GM21786 (cell line): ENCODE measurements around the gene PSMF1.

Source experiments
- ATAC-seq: cut with Tn5 transposase; IDR thresholded peaks from one replicate; pipeline ENCODE4 v1.9.1; 2021; ENCODE audit not compliant: unreplicated experiment

PSMF1 gene

DNA sequence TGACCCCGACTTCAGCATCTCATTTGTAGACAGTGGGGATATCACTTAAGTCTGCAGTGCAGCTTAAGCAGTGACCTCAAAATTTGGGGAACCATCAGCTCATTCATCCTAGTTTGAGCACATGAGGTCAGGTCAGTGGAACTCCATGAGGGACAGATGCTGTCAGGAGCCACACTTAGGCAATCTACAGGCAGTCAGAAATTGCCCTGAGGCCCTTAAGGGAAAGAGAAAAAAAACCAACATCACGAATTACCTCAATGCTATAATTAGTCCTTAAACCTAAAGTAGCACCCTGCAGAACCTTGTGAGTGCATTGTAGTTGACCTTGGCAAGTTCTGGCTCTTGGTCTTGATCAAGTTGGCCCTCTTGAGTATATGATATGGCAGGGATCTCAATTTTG lies 45.3 kb downstream of the PSMF1 start:
- ATAC-seq = no peak

DNA sequence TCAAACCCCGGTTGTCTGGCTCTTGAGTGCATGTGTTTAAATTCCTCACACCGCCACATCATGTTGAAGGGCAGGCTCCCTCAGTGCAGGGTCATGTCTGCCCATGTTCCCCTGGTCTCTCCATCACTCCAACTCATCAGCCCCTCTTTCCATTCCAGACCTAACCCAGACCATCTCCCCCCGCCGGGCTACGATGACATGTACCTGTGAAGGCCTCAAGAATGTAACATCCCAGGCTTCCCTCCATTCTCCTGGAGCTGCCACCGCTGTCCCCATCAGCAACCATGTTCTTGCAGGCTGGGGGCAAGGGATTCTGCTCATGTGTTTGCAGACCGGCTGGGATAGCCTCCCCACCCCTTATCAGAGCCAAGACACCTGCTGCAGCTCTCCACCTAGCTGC lies 46.5 kb downstream of the PSMF1 start:
- ATAC-seq = no peak

DNA sequence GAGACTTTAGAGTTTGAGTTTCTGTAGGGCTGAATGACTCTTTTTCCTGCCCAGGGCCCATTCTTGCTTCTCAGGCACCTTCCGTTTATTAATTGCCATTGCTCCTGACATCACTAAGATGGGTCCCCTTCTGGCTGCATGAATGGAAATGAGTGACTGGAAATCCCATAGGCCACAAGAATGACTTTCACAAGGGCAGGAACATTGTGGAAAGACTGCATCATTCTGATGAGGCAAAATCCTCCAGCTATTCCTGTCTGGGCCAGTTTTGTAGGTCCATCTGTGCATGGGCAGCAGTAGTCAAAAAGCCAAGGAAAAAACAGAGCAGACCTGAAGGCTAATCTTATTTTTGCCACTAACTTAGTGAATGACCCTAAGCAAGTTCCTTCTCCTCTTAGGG lies 47.1 kb downstream of the PSMF1 start:
- no peak for ATAC-seq

DNA sequence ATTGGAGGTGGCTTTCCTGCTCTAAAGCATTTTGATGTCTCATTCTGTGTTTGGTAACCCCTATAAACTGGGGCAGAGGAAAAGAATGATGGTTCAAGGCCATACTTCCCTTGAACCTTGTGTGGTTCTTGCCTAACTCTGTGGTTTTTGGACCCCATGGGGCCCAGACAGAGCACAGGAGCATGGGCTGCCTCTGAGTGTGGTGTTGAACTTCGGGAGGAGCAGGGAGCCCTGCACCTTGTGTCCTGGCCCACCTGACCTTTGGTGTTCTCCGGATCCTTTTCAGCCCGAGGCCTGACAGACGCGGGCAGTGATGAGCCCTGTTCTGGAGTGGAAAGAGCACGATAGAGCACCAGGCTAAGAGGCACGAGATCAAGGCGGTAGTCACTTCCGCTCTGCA lies 47.5 kb downstream of the PSMF1 start:
- no peak for ATAC-seq

DNA sequence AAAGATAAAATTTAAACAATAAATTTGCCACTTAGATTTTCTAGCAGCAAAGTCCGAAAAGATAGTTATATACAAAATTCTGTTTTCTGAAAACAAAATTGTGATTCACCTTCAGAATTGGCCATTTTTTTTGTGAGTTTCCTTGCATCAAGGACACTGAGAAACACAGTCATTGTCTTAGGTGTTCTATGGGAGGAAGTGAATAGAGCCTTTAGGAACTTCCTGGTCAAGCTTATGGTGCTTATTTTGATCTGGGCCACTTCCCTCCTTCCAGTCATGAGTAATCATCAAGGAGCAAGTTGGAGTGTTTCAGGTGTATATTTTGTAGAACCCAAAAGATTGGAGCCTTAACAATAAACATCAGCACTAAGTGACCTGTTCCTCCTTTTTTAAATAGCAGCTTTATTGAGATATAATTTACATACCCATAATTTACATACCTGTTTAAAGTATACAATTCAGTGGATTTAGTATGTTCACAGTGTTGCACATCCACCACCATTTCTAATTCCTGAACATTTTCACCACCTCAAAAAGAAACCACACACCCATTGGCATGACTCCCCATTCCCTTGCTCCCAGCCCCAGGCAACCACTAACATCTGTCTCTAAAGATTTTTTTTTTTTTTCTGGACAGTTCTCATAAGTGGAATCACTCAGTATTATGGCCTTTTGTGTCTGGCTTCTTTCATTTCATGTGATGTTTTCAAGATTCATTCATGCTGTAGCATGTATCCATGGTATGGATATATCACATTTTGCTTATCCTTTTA lies 48.7 kb downstream of the PSMF1 start:
- no peak for ATAC-seq

DNA sequence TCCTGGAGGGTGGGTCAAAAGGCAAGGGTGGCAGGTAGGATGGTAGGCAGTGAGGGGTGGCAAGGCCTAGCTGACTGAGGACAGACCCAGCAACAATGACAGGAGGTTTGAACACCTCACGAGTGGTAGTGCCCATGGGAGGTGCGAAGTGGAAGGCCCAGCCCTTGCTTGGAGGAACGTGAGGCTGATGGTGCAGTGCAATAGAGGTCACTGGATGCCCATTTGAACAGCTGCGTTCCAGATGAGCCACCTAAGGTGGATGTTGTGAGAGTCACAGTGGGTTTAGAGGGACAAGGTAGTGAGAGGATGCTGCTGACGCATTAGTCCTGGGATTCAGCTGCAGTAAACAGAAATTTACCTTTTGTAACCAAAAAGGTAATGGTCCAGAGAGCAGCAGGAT lies 50.8 kb downstream of the PSMF1 start:
- no peak for ATAC-seq

DNA sequence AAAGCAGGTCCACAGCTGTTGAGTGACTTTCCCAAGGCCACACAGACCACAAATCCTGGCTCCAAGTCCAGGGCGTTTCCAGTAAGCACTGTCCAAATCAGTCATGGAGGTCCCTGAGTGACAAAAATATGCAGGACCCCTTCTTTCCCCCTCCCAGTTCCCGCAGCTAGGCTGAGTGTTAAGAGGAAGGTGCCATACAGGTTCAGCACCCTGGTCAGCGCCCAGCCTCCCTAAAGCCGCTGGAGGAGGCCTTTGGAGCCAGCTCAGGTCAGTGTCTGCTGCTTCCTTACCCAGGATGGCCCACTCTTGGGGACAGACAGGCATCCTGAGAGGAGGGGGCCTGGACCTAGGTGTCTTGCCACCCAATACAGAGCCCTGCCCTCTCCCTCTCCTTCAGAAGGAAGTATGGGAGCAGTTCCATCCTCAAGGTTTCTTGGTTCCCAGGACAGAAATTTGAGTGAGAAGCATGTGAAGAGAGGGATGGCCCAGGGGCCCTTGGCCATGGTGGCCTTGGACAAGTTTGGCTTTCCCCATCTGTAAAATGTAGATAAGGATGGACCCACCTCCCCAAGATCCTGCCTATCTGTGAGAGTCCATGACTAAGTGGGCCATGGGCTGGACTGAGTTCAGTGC lies 53.2 kb downstream of the PSMF1 start:
- no peak for ATAC-seq

DNA sequence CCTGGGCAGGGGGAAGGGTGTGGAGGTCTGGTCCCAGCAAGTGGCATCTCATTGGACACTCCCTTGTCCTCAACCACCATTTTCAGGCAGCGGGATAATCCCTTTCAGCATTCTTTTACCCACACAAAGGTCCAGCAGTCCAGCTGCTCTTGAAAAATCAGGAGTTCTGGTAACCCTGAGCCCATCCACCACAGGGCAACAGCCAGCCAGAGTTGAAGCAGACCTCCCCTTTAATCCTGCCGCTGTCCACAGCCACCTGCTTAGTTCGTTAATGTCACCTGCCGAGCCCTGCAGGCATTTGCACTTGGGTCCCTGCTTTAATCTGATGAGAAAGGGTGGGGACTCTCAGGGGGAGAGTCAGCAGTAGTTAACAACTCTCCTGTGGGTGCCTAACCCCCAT lies 55.3 kb downstream of the PSMF1 start:
- ATAC-seq = no peak

DNA sequence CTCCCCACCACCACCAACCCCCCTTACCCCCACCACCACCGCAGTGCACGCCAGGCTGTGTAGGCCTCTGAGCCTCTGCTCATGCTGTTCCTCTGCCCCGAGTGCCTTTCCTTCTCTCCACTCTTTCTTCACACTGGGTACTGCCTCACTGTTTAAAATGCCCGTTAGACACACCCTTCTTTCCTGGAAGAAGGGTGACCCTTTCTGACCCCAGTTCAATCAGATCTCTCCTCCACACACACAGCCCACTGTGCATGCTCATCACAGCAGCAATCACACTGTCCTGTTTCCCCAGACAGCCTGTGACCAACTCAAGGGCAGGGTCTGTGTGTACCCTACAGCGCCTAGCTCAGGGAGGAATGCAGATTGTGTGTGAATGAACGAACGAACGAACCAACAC lies 56.4 kb downstream of the PSMF1 start:
- ATAC-seq = no peak

DNA sequence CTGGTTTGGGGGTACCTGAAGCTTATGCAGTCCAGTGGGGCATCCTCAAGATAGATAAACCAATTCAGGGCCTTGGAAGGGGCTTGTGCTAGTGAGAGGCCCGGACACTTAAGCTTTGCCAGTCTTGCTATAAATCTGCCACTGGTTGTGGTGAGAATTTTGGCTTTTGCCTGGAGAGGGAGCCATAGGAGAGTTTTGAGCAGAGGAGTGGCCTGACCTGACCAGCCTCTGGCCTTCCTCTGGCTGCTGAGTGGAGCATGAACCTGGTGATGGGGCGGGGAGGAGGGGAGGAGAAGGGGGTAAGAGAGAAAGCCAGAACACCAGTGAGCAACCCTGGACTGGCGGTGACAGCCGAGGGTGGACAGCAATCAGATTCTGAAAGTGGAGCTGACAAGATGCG lies 59.3 kb downstream of the PSMF1 start:
- no peak for ATAC-seq

DNA sequence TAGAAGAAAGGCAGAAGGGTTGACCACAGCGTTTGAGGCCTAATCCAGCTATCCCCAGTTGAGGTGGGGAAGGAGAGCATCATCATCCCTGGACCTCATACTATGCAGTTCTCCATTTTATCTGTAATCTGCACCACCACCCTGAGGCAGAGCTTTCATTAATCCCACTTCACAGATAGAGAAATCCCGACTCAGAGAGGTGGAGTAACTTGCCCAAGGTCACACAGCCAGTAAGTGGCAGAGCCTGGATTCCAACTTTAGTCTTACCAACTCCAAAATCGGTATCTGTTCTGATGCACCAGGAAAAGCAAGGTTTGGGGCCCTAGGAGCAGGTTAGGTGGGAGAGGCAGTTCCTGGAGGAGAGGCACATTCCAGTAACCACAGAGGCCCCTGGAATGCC lies 59.7 kb downstream of the PSMF1 start:
- no peak for ATAC-seq

DNA sequence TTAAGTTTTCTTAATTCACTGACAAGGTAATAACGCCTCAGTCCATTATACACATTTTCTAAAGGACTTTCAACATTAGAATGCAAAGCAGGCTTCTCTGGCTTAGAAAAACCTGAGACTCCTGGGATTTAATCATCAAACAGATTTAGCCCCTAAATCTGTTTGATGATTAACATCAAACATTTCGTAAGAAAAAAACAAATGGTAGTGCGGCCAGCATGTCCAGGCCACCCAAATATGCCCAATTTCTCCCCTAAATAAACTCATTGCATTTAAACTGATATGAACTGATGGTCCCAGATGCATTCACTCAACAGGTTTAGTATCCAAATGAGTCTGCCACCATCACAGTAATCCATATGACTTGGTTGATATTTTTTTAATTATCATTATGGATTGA lies 60.2 kb downstream of the PSMF1 start:
- no peak for ATAC-seq

DNA sequence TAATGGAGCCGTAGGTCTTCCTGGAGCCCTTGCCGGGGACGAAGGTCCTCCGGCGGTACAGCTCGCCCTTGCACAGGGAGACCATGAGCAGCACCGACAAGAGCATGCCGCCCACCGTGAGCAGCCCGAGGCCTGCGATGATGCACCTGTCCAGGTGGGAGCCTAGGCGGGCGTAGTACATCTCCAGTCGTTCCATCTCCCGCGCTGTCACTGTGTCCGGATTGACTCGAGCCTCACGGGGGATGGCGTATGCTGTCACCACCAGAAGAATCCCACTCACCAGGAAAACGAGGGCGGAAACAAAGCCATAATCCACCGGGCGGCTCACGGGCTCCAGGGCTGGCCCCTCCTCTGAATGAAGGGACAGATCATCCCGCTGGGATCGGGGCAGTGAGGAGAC lies 62.5 kb downstream of the PSMF1 start:
- ATAC-seq = no peak

DNA sequence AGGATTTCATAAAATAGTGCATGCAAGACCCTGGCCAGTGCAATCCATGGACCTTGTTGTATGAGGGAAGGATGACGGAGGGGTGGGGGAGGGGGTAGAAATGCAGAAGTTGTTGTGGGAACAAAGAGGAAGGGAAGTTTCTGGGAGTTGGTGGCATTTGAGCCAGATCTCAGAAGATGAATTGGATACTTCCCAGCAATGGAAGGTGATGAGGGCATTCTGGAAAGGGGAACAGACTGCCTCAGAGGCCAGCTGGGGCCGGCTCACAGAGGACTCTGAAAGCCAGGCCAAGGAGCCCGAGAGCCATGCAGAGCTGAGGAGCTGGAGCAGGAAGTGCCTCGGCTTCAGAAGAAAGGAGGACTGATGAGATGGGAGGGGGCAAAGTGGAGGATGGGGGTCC lies 63.7 kb downstream of the PSMF1 start:
- ATAC-seq = no peak

DNA sequence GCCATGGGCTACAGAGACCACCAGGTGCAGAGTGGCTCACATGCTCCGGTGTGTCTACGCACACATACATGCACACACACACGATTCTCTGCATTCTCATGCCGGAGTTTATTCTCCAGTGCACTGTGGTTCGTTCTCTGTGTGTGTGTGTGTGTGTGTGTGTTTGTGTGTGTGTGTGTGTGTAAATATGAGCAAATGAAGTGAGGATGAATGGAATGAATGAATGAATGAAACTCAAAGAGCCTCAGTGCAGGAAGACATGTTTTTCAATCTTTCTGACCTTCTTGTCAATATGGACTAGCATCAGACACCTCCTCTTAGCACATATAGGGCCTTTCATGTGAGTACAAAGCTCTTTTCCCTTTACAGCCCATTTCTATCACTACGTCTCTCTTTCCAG lies 64.8 kb downstream of the PSMF1 start:
- no peak for ATAC-seq

DNA sequence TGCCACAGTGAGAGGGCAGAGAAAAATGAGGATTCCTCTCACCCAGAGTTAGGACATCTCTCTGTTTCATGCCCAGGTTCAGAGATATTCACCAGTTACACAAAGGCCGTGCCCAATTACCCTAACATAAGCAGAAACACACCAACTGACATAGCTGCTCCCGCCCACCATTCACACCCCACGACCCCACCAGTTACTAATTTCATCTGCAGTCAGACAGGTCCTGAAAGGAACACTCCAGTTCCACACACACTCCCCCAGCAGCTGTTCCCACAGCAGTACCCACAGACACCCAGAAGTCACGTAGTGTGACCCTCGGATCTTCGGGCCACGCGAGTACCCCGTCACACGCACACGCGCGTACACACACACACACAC lies 65.8 kb downstream of the PSMF1 start:
- ATAC-seq = no peak

DNA sequence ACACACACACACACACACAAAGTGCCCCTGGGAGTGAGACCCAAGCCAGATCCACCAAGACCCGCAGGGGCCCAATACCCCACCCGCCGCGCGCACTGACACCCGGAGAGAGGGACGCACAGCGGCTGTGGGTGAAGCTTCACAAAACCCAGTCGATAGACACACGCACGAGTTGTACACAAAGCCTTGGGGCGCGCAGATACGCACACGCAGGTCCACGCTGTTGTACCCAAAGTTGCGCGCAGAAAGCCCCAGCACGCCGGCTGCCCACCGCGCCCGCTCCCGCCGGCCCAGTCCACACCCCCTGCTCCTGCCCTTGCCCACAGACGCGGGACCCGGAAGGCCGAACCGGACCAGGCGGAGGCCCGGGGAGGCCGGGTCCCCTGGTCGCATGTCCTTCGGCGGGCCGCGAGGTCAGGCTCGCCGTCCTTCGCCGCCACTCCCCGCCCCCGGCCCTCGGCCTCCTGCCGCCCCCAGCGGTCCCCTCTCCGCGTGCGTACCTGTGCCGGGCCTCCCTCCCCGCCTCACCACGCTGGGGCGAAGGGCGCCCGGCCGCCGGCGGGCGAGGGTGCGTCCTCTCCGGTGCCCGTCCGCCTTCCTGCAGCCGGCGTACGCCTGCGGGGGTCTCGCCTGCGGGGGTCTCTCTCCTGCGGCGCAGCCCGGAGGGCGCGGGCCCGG lies 66.4 kb downstream of the PSMF1 start, which contains the start of gene TMEM74B:
Gene TMEM74B, minus strand, starts transcription at position 344 of the 678 bp plus-strand sequence. CDS start 1,180 bp downstream, outside the sequence.
- no peak for ATAC-seq

DNA sequence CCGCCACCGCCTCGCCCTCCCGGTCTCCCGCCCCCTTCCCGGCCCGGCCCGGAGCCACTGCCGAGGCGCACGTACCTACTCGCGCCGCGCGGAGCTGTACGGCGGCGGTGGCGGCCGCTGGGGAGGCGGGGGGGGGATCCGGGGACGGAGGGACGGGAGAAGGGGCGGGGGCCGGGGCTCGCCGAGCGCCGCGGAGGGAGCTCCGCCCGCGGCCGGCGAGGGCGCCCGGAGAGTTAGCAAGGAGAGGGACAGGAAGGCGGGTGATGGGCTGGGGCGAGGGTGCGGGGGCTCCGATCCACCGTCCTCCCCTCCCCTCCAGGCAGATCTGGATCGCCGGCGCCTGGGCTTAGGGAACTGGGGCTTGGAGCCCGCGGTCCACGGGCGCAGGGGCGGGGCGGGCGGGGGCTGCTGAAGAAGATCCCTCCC lies 66.9 kb downstream of the PSMF1 start:
- no peak for ATAC-seq

DNA sequence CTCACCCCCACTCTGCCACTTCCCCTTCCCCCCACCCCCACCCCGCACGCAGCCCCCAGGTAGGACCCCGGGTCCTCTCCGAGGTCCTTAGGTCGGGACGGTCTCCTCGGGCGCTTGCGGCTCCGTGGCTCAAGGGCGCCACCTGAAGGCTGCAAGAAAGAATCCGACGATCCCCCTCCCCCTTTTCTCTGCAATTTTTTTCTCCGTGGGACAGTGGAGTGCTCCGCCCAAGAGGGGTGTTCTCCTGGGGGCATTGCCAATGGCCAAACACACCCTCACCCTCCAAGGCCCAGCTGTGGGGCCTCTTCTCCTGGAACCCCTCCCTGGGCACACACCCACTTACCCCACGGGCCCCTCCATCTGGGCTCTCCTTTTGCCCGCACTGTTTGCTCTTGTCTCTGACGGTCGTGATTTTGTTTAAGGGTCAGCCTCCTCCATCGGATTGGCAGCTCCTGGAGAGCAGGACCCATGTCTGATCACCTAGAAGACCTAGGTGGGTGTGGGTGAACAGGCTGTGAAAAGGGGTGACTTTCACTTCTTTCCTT lies 67.5 kb downstream of the PSMF1 start:
- no peak for ATAC-seq

DNA sequence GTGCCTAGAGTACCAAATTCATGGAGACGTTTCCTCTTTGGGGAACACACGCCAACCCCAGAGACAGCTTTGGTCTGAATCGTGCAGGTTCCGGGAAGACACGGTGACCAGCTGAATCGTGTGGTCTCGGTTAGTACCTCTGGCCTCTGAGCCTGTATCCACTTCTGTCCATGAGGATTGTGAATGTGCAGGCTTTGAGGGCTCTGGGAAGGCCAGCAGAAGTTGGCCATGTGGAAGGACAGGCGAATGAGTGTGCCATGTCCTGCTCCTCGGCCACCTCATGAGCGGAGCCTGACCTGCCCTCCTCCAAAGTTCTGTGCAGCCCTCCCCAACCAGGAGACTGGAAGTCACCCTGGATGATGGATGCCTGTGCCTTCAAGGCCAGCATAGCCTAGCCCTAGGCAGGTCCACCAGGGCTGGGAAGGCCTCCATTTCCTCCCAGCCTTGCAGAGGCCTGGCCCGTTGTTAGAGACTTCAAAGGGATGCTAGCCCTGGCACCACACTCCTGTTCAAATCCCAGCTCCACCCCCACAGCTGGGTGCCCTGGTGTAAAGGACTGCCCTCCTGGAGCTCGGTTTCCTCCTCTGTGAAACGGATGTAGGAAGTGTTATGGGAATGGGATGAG lies 68.1 kb downstream of the PSMF1 start:
- no peak for ATAC-seq

DNA sequence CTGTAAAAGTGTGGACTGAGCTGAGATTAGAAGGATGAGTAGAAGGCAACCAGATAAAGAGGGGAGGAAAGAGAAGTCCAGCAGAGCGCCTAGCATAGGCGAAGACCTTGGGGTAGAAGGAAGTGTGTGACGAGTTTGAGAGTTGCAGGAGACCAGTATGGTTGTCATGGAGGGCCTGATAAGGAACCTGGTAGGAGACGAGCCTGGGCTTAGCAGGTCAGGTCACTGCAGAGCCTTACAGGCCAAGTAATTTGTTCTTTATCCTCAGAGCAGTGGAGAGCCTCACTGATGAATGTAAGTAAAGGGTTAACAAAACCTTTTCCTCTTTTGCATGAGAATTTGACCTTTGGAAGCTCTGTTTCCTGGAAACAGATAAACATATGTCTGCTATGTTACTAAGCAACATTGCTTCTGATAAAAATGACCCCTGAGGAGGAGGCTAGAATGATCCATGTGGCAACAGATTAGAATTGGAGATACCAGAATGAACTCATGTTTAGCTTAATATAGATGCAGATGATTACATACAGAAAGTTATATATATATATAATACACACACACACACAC lies 69.3 kb downstream of the PSMF1 start:
- ATAC-seq = no peak
